Superior temporal gyrus (tissue), 1 donor: Measurements from ENCODE around the gene AFP.

Experiments
- DNase-seq: peaks from one replicate; pipeline ENCODE4 v3.0.0-alpha.2; 2016; ENCODE audit errors: extremely low spot score

The AFP gene

DNA sequence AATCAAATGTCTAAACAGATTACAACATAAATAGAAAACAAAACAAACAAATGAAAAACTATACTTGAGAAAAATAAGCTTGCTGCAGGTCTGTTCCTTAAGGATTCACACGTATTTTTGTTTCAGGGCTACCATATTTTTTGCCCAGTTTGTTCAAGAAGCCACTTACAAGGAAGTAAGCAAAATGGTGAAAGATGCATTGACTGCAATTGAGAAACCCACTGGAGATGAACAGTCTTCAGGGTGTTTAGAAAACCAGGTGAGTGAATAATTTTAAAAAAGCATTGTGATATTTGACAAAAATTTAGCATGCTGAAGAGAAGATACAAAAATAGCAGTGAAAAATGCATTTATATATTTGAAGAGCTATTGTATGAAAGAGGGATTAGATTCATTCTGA is 2.0 kb downstream of the AFP start:
- DNase-seq: no peak

DNA sequence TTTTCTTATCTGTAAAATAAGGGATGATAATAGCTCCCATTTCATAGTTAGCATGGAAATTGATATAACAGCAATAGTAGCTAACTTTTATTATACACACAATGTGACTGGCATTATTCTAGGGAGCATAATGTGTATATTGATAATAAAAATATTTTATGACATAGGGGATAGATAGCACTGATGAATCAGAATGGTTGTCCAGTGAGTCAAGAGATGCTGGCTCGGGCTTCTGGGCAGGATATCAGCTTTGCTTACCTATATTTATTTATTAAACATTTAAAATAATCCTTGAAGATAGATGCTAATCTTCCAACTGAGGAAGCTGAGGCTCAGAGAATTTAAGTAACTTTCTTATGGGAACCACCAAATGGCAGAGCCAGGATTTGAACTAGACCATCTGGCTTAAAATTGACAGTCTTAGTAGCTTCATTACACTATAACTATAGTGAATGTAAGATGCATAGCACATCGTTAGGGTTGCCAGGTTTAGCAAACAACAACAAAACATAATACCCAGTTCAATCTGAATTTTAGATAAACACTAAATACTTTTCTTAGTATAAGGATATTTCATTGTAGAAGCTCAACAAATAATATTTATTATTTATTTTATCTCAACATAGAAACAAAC is 2.7 kb downstream of the AFP start:
- DNase-seq: no peak

DNA sequence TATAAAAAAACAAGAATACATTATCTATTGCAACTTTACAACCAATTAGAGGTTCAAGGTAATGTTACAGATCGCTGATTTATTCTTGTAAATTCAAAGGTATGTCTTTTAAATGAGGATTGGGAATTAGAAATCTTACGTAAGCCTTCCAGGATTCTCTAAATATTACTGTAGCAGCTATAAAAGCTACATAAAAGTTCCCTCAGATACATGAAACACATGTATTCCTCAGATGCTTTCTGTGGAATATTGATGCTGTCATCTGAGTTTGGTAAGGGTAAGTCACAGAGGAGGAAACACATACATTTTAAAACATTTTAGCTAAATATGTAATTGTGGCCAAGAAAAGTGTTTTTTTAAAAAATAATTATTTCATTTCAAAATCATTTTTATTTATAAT is 3.4 kb downstream of the AFP start:
- no peak for DNase-seq

DNA sequence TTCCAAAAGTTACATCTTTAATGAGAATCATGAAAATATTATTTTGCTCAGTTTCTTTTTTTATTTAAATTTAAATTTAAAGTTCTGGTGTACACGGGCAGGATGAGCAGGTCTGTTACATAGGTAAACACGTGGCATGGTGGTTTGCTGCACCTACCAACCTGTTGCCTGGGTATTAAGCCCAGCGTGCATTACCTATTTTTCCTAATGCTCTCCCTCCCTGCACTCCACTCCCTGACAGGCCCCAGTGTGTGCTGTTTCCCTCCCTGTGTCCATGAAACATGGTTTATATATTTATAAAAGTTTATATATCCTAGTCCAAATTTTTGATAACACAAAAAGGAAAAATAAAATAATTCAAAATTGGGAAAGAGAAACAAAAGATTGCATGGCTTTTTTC is 4.0 kb downstream of the AFP start:
- no peak for DNase-seq

DNA sequence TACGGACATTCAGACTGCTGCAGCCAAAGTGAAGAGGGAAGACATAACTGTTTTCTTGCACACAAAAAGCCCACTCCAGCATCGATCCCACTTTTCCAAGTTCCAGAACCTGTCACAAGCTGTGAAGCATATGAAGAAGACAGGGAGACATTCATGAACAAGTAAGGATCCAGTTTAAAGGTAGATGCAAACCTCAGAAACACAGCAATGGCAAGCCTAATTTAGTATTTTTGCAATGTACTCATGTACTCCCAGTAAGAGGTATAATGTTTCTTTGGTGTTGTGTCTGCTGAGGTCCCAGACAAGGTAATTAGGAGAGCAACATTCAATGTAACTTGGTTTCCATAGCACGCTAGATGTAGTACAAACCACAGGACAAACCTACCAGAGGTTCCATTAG is 4.6 kb downstream of the AFP start:
- DNase-seq: no peak

DNA sequence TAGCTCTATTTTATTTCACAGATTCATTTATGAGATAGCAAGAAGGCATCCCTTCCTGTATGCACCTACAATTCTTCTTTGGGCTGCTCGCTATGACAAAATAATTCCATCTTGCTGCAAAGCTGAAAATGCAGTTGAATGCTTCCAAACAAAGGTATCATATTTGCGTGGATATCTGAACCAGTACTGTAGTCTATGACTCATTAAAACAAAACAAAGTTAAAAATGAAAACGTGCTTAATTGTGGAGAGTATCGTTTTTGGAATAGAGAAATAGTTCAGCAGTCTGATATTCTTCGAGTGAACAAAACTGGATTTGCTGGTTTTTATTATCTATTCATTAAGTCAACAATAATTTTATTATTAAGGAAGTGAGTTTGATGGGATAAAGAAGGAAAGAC is 6.3 kb downstream of the AFP start:
- DNase-seq: no peak

DNA sequence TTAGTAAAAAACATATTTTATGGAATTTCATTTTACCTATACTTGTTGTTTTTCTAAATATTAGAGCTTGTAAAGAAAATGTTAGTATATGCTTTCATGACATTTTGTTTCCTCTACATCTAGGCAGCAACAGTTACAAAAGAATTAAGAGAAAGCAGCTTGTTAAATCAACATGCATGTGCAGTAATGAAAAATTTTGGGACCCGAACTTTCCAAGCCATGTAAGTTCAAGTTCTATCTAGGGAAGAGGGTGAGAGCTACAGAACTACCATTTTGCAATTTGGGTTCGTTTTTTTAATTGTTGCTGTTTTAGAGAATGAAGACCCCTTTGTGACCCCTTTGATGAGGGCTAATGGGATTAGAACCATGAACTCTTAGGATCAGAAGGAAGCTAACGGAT is 7.2 kb downstream of the AFP start:
- no peak for DNase-seq

DNA sequence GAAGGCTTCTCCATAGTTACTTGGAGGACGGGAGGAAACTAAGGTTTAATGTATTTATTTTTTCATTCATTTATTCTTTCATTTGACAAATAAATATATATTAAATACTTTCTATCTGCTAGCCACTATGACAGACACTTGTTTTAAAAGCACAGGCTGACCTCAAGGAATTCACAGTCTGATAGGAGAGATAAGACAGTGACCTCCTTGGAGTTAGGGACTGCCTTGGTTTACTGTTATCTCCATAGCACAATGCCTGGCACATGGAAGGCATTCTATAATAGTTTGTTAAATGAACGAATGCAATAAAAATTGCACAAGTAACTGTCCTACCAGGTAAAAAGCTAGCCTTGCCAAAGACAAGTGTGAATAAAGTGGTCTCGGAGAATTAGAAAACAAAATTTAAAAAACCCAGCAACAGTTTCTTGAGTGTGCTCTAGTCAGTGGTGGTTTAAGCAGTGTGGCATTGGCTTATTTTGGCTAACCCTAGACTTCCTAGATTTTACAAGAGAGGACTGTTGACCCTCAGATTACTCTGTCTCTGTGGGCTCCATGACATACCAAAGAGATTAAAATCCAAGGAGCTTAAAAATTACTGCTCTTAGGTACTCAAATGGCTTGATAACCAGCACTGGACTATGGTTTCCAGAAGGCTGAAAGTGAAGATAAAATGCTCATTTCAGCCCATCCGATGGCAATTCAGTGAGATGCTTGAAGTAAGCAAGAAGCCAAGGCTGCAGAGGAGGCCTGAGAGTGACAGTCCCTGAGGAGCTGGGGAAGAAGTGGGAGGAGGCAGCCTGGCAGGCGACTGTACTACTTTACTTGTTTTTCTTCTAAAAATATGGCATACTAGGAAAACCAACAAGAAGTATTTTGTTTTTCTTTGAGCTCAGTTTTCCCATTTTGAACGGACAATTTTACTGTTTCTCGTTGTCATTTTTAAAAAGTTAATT is 9.6 kb downstream of the AFP start:
- DNase-seq: no peak

DNA sequence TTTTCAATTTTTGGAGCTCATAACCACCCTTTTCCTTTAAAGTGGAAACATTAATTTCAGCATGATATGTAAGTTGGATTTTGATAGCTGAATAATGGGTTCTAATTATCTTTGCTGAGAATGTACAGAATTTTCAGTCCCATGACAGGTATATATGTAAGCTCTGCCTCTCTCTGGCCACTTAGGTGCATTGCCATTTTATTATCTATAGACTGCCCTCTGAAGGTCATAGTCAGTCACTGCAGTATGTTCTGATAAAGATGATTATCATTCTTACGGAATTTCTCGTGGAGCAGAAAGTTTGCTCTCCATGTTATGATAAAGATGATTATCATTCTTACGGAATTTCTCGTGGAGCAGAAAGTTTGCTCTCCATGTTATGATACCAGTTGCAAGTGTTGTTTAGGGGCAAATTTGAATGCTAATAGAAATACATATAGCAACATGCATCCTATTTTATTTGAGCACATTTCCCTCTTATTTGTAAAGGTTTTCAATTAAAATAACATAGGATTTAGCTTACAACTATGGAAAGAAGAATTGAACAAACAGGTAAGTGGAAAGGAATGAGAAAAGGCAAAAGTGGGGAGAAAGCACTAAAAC is 10.4 kb downstream of the AFP start:
- DNase-seq: peak; percentile 68

DNA sequence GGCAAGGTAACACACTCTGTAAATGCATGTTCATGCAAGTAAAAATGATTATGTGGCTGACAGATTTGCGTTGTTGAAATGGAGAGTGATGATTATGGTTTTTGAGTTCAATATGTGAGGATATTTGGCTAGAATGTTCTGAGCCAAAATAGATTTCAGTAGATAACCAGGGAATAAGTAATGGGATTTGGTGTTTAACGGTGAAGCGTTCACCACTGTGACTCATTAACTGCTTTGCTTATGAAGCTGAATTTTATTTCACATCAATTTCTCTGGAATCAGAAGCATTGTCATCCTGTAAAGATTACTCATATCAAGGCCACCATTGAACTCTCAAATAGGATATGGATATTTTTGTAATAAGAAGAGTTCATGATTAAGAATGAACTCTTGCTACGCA is 11.7 kb downstream of the AFP start:
- DNase-seq: no peak

DNA sequence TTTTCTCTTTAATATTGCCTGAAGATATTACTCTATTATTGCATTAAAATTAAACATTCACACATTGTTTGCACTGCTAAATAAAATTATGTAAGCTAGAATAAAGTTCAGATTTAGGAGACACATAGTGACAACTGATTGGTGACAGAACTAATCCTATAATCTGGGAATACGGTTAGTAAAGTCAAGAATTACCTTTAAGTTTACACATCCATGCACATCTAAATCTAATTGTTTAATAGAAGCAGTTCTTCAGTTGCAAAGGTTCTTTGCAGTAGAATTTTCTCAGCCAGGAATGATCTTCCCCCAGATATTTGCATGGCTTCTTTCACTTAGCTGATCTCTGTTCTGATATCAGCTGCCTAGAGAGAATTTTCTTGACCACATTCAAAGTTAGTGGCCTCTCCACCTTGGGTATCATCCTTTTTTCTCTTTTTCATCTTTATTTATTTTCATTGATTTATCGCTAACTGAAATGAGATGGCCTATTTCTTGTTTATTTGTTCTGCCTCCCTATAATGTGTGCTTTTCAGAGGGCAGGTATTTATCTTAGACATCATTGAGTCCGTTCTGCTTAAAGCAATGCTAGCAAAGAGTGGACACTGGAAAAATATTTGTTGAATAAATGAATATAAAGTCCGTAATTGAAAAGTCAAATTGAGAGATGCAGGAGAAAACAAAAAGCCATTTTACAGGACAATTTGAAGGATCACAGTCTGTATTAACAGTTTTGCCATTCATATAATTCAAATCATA is 12.6 kb downstream of the AFP start:
- DNase-seq: no peak

DNA sequence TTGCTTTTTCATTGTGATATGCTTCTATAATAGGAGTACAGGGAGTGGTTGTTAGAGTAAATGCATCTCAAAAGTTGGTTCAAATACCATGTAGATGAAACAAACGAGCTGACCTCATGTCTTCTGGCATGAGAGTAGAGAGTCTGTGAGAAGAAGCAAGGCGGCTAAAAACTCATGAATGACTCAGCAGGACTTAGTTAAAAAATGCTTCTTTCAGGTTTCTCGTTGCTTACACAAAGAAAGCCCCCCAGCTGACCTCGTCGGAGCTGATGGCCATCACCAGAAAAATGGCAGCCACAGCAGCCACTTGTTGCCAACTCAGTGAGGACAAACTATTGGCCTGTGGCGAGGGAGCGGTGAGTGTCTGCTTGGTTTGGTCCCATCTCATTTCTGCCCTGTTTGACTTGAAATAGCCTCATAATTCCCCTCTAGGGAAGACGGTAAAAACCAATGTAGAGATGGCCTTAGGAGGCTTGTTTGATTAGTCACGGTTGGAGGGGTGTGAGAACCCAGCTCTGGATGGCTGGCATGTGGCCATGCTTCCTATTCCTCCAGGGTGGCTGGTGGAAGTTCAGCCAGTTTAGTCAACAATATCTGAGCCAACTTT is 14.5 kb downstream of the AFP start:
- DNase-seq: no peak

DNA sequence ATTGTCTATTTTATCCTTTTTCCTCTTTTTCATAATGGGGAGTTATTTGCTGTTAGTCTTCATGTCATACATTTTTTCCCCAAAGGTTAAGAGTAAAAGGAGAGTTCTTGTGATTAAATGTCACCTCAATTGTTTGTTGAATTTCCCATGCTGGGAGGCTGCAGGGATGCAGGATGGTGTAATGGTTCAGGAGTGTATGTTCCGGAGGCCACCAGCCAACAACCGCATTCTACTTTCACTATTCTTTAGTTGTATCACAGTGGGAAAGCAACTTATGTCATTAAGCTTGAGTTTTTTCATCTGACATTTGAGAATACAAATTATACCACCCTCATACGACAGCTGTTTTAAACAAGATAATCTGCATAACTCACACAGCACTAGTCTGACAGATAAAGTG is 15.4 kb downstream of the AFP start:
- no peak for DNase-seq

DNA sequence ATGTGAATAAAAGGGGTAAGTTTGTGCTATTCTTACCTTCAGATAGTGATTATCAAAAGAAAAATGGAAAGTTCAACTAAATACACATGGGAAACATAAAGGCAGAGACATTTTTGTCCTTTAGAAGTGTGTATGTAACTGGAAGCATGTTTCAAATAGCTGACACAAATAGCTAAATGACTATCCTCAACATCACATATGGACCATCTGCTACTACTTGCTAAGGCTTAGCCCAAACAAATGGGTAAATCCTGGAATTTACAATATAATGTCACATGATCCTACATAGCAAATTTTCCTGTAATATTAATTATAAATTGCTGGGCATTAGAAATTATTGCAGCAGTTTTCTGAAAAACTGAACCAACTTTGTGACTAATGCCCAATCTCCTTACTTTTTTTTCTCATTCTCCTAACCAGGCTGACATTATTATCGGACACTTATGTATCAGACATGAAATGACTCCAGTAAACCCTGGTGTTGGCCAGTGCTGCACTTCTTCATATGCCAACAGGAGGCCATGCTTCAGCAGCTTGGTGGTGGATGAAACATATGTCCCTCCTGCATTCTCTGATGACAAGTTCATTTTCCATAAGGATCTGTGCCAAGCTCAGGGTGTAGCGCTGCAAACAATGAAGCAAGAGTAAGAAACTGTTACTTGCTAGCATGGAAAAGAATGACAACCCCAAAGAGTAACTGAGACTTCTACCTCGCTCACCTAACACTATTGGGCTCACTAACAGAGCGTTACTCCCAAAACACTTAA is 16.1 kb downstream of the AFP start:
- peak; percentile 7 for DNase-seq

DNA sequence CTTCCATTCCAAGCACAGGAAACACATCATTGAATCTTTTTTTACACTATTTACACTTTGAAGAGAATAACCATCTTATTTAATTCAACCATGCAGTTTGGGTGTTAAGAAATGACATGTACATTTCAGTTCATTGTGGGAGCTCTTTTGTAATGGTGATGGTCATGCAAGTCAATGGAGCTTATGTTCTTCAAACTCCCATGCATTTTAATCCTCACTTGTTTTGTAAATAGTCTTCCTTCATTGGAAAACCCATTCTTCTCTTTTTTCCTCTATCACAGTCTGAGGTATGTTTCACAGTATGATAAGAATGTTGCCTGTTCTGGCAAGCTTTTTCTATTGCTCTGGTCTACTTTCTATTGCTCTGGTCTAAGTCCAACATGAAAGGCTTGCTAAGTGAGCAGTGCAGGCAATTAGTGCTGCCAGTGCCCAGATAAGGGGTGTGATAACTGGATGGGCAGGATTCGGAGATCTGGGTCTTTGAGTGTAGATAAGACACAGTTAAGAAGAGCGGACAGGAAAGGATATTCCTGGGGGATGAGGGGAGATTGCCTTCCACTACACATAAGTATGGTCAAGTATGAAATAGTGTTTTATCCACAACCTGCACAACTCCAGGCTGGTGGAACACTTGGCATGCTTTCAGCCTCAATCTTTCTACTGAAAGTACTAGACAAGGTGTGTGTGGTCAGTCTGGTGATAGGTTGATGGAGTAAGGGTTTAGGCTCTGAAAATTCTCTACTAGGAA is 17.1 kb downstream of the AFP start:
- no peak for DNase-seq

DNA sequence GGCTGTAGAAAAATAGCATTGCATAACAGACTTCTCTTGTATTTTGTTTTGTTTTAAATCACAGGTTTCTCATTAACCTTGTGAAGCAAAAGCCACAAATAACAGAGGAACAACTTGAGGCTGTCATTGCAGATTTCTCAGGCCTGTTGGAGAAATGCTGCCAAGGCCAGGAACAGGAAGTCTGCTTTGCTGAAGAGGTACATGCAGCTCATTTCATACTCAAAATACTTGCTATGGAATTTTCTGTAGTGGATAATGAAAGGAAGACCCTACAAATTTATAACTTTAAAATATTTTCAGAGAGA is 17.6 kb downstream of the AFP start:
- DNase-seq: no peak

DNA sequence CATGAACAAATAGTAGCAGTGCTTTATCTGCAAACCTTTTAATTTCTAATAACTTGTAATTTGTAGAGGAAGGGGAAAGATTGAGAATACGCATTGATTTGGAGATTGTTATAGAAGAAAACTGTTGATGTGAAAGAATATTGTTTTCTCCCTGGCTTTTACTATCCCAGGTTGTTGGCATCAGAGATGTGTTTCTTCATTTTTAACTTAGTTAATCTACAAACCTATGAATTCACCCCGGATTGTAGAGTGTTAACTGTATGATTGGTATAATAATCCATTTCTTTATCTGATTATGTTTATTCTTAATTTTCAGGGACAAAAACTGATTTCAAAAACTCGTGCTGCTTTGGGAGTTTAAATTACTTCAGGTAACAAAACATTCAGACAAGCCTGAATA is 18.9 kb downstream of the AFP start:
- DNase-seq: no peak

DNA sequence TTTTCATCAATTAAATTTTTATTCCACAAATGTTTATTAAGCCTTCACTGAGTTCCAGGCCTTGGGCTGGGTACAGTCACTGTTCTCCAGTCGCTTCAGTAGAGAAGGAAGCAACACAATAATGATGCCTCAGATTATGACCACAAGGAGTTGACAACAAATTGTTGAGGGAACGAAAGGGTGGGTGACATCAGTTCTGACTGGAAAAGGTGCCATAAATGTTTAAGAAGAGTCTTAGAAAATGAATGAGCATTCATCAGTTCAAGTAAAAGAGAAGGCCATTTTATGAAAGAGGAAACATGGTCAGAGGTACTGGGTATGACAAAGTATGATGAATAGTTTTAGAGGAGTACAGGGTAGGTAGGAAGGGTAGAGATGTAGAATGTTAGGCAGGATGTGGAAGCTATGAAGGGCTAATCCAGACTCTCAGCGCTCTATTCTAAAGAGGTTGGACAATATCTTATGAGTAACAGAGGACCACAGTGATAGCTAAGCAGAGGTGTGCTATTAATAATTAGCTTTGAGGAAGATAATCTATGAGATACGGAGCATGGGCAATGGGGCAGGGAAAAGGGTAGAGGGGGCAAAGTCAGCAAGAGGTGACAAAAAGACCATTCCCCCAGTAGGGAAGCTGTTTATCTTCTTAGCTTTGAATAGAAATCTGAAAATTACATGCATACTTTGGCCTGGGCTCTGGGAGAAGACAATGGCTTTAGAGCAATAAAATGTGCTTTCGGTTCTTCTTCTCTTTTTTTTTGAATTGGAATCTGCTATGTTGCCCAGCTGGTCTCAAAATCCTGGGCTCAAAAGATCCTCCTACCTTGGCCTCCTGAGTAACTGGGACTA is 20.4 kb downstream of the AFP start:
- no peak for DNase-seq

DNA sequence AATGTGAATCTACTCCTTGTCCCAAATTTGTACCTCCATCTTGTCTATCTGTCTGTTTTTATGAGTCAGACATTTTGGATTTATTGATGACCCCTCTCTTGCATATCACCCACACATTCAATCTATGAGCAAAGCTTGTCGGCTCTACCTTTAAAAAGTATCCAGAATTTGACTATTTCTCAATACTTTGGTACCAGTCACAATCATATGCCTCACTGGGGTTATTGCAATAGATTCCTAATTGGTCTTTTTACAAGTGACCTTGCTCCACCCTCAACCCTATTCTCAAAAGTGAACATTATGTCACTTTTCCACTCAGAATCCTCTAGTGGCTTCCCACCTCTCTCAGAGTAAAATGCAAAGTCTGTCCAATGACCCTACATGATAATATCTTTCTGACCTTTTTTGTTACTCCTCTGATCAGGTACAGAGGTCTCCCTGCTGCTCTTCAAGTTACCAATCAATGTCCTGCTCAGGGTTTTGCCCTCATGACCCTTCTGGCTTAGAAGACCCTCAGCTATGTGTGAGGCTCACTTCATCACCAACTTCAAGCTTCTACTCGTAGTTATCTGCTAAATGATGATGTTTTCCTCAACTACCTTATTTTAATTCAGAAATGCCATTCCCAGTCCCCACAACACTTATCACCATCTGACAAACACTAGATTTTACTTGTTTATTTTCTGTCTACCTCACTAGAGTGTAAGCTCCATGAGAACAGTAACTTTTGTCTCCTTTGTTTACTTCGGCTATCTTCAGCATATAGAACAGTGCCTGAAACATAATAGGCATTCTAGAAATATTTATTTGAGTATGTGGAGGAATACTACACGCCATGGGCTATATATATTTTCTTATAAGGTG is 22.4 kb downstream of the AFP start:
- DNase-seq: no peak
